SU-DHL-6 (cell line): Measurements from ENCODE around the gene MAPK8.

ENCODE experiments used
- CTCF ChIP-seq: fragments of 200-600 bp; sonication (generic); IDR thresholded peaks from one replicate; pipeline ENCODE4 v1.5.1; 2017; ENCODE audit warnings: antibody characterized with exemption, mild to moderate bottlenecking, low read length, moderate library complexity; ENCODE audit not compliant: insufficient read depth, poor library complexity, severe bottlenecking
- EZH2phosphoT487 ChIP-seq: fragments of 200-600 bp; sonication (generic), shearing (Covaris generic); conservative IDR thresholded peaks from 2 replicates; pipeline ENCODE4 v1.6.1; 2018; ENCODE audit warnings: mild to moderate bottlenecking, antibody characterized with exemption, low read length, moderate library complexity, mixed read lengths

GRCh38 chr10:48273741-48274140, 32.7 kb upstream of the MAPK8 start:
- TF ChIP-seq CTCF = no peak
- no peak for TF ChIP-seq EZH2phosphoT487
